Left lung (tissue), 10 donors: ENCODE measurements around the gene LEFTY2. TPM values are rescaled to one million over a fixed set of nuclear protein-coding genes. Genes with fewer than 3 reads are reported as not detected.
"Not testable (repeated sequence)": the region's sequence is repeated elsewhere in the genome, so short reads cannot be mapped to it uniquely, and the experiment has no call there.

ENCODE experiments used
- ATAC-seq: fragments of 200-7000 bp; cut with Tn5 transposase; one replicate; pipeline ENCODE4 v1.9.1; 2020; ENCODE audit warnings: moderate library complexity
- DNase-seq, 4 donors: peaks; one replicate each; pipeline ENCODE4 v3.0.0-alpha.2; 2013 to 2020
- H3K27ac ChIP-seq, 2 donors: fragments of 200-600 bp; sonication (generic) in 1 of 2; one replicate each; pipeline versions ENCODE4 v1.5.0 to v1.8.0; 2020 to 2021
- H3K27me3 ChIP-seq, 2 donors: fragments of 200-600 bp; sonication (generic) in 1 of 2; one replicate each; pipeline versions ENCODE4 v1.5.0 to v1.8.0; 2020 to 2021
- H3K36me3 ChIP-seq, 2 donors: fragments of 200-600 bp; sonication (generic) in 1 of 2; one replicate each; pipeline versions ENCODE4 v1.5.0 to v1.8.0; 2020 to 2021
- H3K4me1 ChIP-seq, 2 donors: fragments of 200-600 bp; one replicate each; pipeline ENCODE4 v1.8.0; 2021
- H3K4me3 ChIP-seq, 2 donors: fragments of 200-600 bp; sonication (generic) in 1 of 2; one replicate each; pipeline versions ENCODE4 v1.5.0 to v1.8.0; 2020 to 2021; ENCODE audit warnings: mild to moderate bottlenecking in 1 of 2
- H3K9me3 ChIP-seq, 2 donors: fragments of 200-600 bp; sonication (generic) in 1 of 2; one replicate each; pipeline versions ENCODE4 v1.5.0 to v1.8.0; 2020 to 2021
- CTCF ChIP-seq, 2 donors: fragments of 200-600 bp; sonication (generic) in 1 of 2; IDR thresholded peaks; one replicate each; pipeline versions ENCODE4 v1.5.0 to v1.8.0; 2021; ENCODE audit warnings: antibody characterized with exemption in 2 of 2
- intact Hi-C, 2 donors: fragments of 100-400 bp; cut with DNase I; formaldehyde crosslinking; loops; one replicate each; pipeline versions ENCODE4 v1.11.2 to v1.14.2; 2022
- polyA plus RNA-seq, 6 donors: library from polyadenylated mRNA; unstranded; fragments of 120-200 nt; gene quantifications; one replicate each; pipeline ENCODE4 v1.2.1, GENCODE V29; 2013; ENCODE audit not compliant: insufficient read length in 6 of 6
- total RNA-seq, 2 donors: library from RNA; stranded (reverse); fragmentation: NEBNext Ultra II Directional; extraction: Animal tissue kit (Norgen Biotek cat#: 25700); gene quantifications; one replicate each; pipeline ENCODE4 v1.2.1, GENCODE V29; 2021
- donor health status: DM: no; HTN: yes; CAD: no.
- donor health status: DM: no; HTN: no; CAD: no.

LEFTY2 gene
- total and polyA plus RNA-seq, 8 donors = 0.17 to 2.4 (median 1.3) TPM; not detected in 1

- DNase-seq (no peak), ATAC-seq (no peak)
- intact Hi-C loops = loop anchor here in 1 of 2 donors (10.0 kb wide), 1 partner anchor 648 kb away; no protein-coding TSS in a partner anchor
- Histone ChIP-seq H3K27ac (no peak overlapping the region), H3K36me3 (peaks cover 0 to 6% of the 10 kb centered on the region in 2 donors), H3K9me3 (no peaks in the 10 kb centered on the region), H3K27me3 (no peaks in the 10 kb centered on the region), H3K4me1 (no peaks in the 10 kb centered on the region), H3K4me3 (no peak overlapping the region)
- TF ChIP-seq CTCF (IDR thresholded peaks at IDR 0.05) = no peak
Measured at GRCh38 chr1:225972344-225973152, 31.5 kb upstream of the LEFTY2 start.

- H3K4me1 ChIP-seq, H3K27ac ChIP-seq, H3K9me3 ChIP-seq, DNase-seq, H3K36me3 ChIP-seq, H3K4me3 ChIP-seq, ATAC-seq, H3K27me3 ChIP-seq: not testable (repeated sequence)
- intact Hi-C loops = loop anchor here in 1 of 2 donors (10.0 kb wide), 1 partner anchor 646 kb away; no protein-coding TSS in a partner anchor
Measured at GRCh38 chr1:225970592-225971157, 29.7 kb upstream of the LEFTY2 start.

GRCh38 chr1:225969751-225970150 lies 28.7 kb upstream of the LEFTY2 start:
- not testable (repeated sequence) for H3K9me3 ChIP-seq, H3K27me3 ChIP-seq, H3K4me1 ChIP-seq, DNase-seq, H3K27ac ChIP-seq, ATAC-seq, H3K4me3 ChIP-seq, H3K36me3 ChIP-seq
- intact Hi-C loops = loop anchor here in 1 of 2 donors (10.0 kb wide), 1 partner anchor 645 kb away; no protein-coding TSS in a partner anchor

GRCh38 chr1:225965231-225965630 lies 24.2 kb upstream of the LEFTY2 start:
- intact Hi-C loops = no loop called here
- Histone ChIP-seq H3K4me1 (no peaks in the 10 kb centered on the region), H3K9me3 (no peaks in the 10 kb centered on the region), H3K36me3 (no peaks in the 10 kb centered on the region), H3K27ac (no peak overlapping the region), H3K27me3 (no peaks in the 10 kb centered on the region), H3K4me3 (no peak overlapping the region)
- DNase-seq (no peak), ATAC-seq (no peak)
- no peak for TF ChIP-seq CTCF (IDR thresholded peaks at IDR 0.05)

GRCh38 chr1:225963735-225964530 lies 22.9 kb upstream of the LEFTY2 start:
- no peak overlapping the region for H3K4me3 ChIP-seq
- no peaks in the 10 kb centered on the region for H3K36me3 ChIP-seq
- no peaks in the 10 kb centered on the region for H3K27me3 ChIP-seq
- no peak overlapping the region for H3K27ac ChIP-seq
- ATAC-seq (no peak), DNase-seq (no peak)
- TF ChIP-seq CTCF (IDR thresholded peaks at IDR 0.05) = no peak
- intact Hi-C loops = no loop called here
- no peaks in the 10 kb centered on the region for H3K9me3 ChIP-seq
- H3K4me1 ChIP-seq = no peaks in the 10 kb centered on the region
